OCI-LY1 (cell line): ENCODE results near the gene ZSCAN5B.
"Not testable (repeated sequence)": the region's sequence is repeated elsewhere in the genome, so short reads cannot be mapped to it uniquely, and the experiment has no call there.

Experiments used
- H2AFZ ChIP-seq: fragments of 200-600 bp; sonication (generic), shearing (Covaris generic); 2 replicates; pipeline ENCODE4 v1.6.0; 2014; ENCODE audit warnings: antibody characterized with exemption, mild to moderate bottlenecking, low read length
- H3F3A ChIP-seq: fragments of 200-600 bp; sonication (generic), shearing (Covaris generic); 2 replicates; pipeline ENCODE4 v1.6.0; 2014; ENCODE audit warnings: mild to moderate bottlenecking, antibody characterized with exemption, low read length, moderate library complexity; ENCODE audit not compliant: insufficient read depth
- H3K27ac ChIP-seq: fragments of 200-600 bp; sonication (generic); 2 replicates; pipeline ENCODE4 v1.5.1; 2014; ENCODE audit warnings: low read length, mixed run types, mild to moderate bottlenecking, low read depth; ENCODE audit not compliant: poor library complexity, severe bottlenecking
- H3K27me3 ChIP-seq: fragments of 200-600 bp; sonication (generic); 2 replicates; pipeline ENCODE4 v1.6.0; 2014; ENCODE audit warnings: antibody characterized with exemption, mild to moderate bottlenecking, low read length, moderate library complexity; ENCODE audit not compliant: insufficient read depth
- H3K36me3 ChIP-seq: fragments of 200-600 bp; sonication (generic); 2 replicates; pipeline ENCODE4 v1.6.1; 2014; ENCODE audit warnings: mild to moderate bottlenecking, antibody characterized with exemption, low read length, moderate library complexity, mixed read lengths; ENCODE audit not compliant: insufficient read depth
- H3K4me1 ChIP-seq: fragments of 200-600 bp; sonication (generic); 2 replicates; pipeline ENCODE4 v1.5.1; 2014; ENCODE audit warnings: mild to moderate bottlenecking, low read length, moderate library complexity; ENCODE audit not compliant: insufficient read depth, severe bottlenecking
- H3K4me2 ChIP-seq: fragments of 200-600 bp; sonication (generic), shearing (Covaris generic); 2 replicates; pipeline ENCODE4 v1.6.1; 2014; ENCODE audit warnings: low read length
- H3K4me3 ChIP-seq: fragments of 200-600 bp; sonication (generic); 2 replicates; pipeline ENCODE4 v1.5.1; 2014; ENCODE audit warnings: low read length, low read depth, mild to moderate bottlenecking, mixed read lengths; ENCODE audit not compliant: poor library complexity, severe bottlenecking
- H3K79me2 ChIP-seq: fragments of 200-600 bp; shearing (Covaris generic); 2 replicates; pipeline ENCODE4 v1.6.1; 2016; ENCODE audit warnings: mixed run types, low read length, mixed read lengths; ENCODE audit not compliant: insufficient read depth
- H3K9ac ChIP-seq: fragments of 200-600 bp; sonication (generic), shearing (Covaris generic); 2 replicates; pipeline ENCODE4 v1.6.1; 2014; ENCODE audit warnings: mild to moderate bottlenecking, low read length, mixed read lengths
- H3K9me2 ChIP-seq: fragments of 200-600 bp; sonication (generic), shearing (Covaris generic); 2 replicates; pipeline ENCODE4 v1.6.1; 2014; ENCODE audit warnings: low read depth, mild to moderate bottlenecking, low read length, mixed read lengths
- H3K9me3 ChIP-seq: fragments of 200-600 bp; shearing (Covaris generic); 2 replicates; pipeline ENCODE4 v1.6.1; 2014; ENCODE audit warnings: low read length, mixed read lengths
- H4K20me1 ChIP-seq: fragments of 200-600 bp; sonication (generic), shearing (Covaris generic); 2 replicates; pipeline ENCODE4 v1.6.0; 2016; ENCODE audit warnings: mild to moderate bottlenecking, low read length; ENCODE audit not compliant: insufficient read depth
- EZH2 ChIP-seq: fragments of 200-600 bp; sonication (generic), shearing (Covaris generic); IDR thresholded peaks from 2 replicates; pipeline ENCODE4 v1.8.0; 2017; ENCODE audit warnings: borderline replicate concordance, mixed run types, mild to moderate bottlenecking, antibody characterized with exemption, low read length, moderate library complexity, mixed read lengths
- TF ChIP-seq, protein P1 (sequence below): fragments of 200-600 bp; sonication (generic), shearing (Covaris generic); IDR thresholded peaks from 2 replicates; pipeline ENCODE4 v1.5.1; 2017; ENCODE audit warnings: mild to moderate bottlenecking, antibody characterized with exemption, low read length, moderate library complexity, mixed read lengths

ZSCAN5B gene

DNA sequence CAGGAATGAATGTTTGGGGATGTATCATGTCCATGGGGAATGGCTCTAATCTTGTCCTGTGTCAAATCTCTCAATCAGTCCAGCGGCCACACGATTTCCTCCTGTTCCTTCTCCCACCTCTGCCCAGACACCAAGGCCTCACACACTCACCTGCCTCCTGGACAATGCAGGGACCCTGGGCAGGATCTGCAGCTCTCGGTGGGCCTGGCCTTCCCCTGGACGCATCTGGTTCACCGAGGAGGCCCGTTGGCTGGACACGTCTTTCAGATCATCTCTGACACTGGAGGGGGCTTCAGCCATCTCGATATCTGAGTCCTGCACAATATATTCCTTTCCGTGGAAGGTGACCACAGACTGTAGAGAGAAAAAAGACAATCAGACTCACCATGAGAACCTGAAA lies 25.9 kb upstream of the ZSCAN5B start:
- Histone ChIP-seq H3K4me1 (no peaks in the 10 kb centered on the region), H3K27me3 (no peaks in the 10 kb centered on the region), H3K79me2 (no peaks in the 10 kb centered on the region), H3K4me2 (no peak overlapping the region), H3F3A (no peaks in the 10 kb centered on the region), H3K9me3 (no peaks in the 10 kb centered on the region), H3K4me3 (no peak overlapping the region), H3K27ac (no peak overlapping the region), H4K20me1 (no peaks in the 10 kb centered on the region), H2AFZ (no peak overlapping the region), H3K9me2 (no peaks in the 10 kb centered on the region), H3K36me3 (no peaks in the 10 kb centered on the region), H3K9ac (no peak overlapping the region)
- no peak for TF ChIP-seq EZH2
- TF ChIP-seq, protein P1, sequence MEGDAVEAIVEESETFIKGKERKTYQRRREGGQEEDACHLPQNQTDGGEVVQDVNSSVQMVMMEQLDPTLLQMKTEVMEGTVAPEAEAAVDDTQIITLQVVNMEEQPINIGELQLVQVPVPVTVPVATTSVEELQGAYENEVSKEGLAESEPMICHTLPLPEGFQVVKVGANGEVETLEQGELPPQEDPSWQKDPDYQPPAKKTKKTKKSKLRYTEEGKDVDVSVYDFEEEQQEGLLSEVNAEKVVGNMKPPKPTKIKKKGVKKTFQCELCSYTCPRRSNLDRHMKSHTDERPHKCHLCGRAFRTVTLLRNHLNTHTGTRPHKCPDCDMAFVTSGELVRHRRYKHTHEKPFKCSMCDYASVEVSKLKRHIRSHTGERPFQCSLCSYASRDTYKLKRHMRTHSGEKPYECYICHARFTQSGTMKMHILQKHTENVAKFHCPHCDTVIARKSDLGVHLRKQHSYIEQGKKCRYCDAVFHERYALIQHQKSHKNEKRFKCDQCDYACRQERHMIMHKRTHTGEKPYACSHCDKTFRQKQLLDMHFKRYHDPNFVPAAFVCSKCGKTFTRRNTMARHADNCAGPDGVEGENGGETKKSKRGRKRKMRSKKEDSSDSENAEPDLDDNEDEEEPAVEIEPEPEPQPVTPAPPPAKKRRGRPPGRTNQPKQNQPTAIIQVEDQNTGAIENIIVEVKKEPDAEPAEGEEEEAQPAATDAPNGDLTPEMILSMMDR: no peak

DNA sequence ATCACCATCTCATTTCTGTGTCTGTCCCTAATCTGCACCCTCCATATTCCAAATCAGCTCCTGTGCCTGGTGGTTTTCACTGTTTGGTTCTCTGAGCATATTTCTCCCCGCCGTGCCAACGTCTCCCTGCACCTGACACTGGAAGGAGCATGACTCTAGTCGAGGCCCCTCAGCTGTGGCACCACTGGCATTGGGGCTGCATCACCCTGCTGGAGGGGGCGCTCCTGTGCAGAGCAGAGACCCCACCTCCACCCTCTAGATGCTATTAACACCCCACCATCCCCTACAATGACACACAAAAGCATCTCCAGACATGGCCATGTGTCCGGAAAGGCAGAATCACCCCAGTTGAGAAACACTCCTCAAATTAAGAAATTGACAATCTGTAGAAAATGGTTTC lies 25.3 kb upstream of the ZSCAN5B start:
- no peaks in the 10 kb centered on the region for H3K36me3 ChIP-seq
- H2AFZ ChIP-seq: no peak overlapping the region
- H4K20me1 ChIP-seq: no peaks in the 10 kb centered on the region
- H3K9me2 ChIP-seq: no peaks in the 10 kb centered on the region
- H3K4me3 ChIP-seq: no peak overlapping the region
- H3K27me3 ChIP-seq: no peaks in the 10 kb centered on the region
- H3K9me3 ChIP-seq: no peaks in the 10 kb centered on the region
- no peaks in the 10 kb centered on the region for H3K79me2 ChIP-seq
- no peak overlapping the region for H3K27ac ChIP-seq
- no peaks in the 10 kb centered on the region for H3F3A ChIP-seq
- H3K9ac ChIP-seq: no peak overlapping the region
- no peak overlapping the region for H3K4me2 ChIP-seq
- no peak for TF ChIP-seq EZH2
- TF ChIP-seq, protein P1: peak; percentile 13; the same call in 1 of the 2 replicates
- H3K4me1 ChIP-seq: no peaks in the 10 kb centered on the region

DNA sequence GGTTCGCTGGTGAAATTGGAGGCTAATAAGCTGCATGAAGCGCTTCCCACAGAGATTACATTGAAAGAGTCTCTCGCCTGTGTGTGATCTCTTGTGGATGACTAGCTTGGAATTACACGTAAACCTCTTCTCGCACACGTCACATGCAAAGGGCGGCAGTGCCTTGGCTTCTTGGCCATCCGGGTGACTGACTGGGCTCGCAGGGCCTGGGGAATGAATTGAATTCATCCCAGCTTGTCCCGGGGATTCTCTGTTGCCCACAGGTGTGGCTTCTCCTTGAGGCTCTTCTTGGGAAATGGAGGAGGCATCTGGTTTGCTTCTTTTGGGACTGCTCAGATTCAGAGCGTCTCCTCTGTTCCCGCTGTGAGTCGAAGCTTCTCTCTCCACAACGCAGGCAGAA lies 24.3 kb upstream of the ZSCAN5B start:
- no peak overlapping the region for H3K9ac ChIP-seq
- H3K36me3 ChIP-seq: no peaks in the 10 kb centered on the region
- H2AFZ ChIP-seq: no peak overlapping the region
- no peaks in the 10 kb centered on the region for H4K20me1 ChIP-seq
- H3K4me1 ChIP-seq: no peaks in the 10 kb centered on the region
- TF ChIP-seq EZH2: no peak
- no peak overlapping the region for H3K27ac ChIP-seq
- H3F3A ChIP-seq: no peaks in the 10 kb centered on the region
- no peaks in the 10 kb centered on the region for H3K79me2 ChIP-seq
- no peak overlapping the region for H3K4me2 ChIP-seq
- H3K27me3 ChIP-seq: no peaks in the 10 kb centered on the region
- no peaks in the 10 kb centered on the region for H3K9me3 ChIP-seq
- H3K9me2 ChIP-seq: no peaks in the 10 kb centered on the region
- no peak overlapping the region for H3K4me3 ChIP-seq

DNA sequence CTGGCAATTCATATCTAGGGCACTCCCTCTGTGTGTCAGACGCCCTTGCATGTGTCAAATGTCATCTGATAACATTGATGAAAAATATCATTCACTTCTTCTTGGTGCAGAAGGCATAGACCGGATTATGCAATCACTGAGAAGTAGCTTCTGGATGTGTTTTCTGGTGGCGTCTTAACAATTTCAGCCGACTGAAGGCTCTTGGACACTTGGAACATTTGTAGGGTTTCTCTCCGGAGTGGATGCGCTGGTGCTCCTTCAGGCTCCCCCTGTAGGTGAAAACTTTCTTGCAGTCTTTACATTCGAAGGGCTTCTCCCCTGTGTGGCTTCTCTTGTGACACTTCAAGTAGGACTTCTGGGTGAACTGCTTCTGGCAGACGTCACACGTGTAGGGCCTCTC lies 23.9 kb upstream of the ZSCAN5B start:
- H3K27me3 ChIP-seq, H4K20me1 ChIP-seq, H3F3A ChIP-seq, H2AFZ ChIP-seq, H3K4me2 ChIP-seq, H3K4me1 ChIP-seq, H3K9me2 ChIP-seq, H3K27ac ChIP-seq, H3K79me2 ChIP-seq, H3K36me3 ChIP-seq, H3K9ac ChIP-seq, H3K4me3 ChIP-seq, H3K9me3 ChIP-seq: not testable (repeated sequence)
- TF ChIP-seq, protein P1: peak; percentile 33; the same call in 1 of the 2 replicates
